Uterus (tissue), 2 donors: ENCODE measurements around the gene WDR45B.

Experiments used
- POLR2A ChIP-seq, 2 donors: fragments of 450-650 bp; IDR thresholded peaks; one replicate each; pipeline ENCODE4 v1.6.1; 2016; ENCODE audit warnings: antibody characterized with exemption in 2 of 2, mild to moderate bottlenecking in 1 of 2, moderate library complexity in 1 of 2
- TF ChIP-seq, protein P1 (sequence below), 4 experiments: fragments of 200-600 bp in 2 of 4; fragments of 450-650 bp in 2 of 4; sonication (generic) in 2 of 4; IDR thresholded peaks; one replicate each; pipeline ENCODE4 v1.5.1; 2016 to 2019; ENCODE audit warnings: antibody characterized with exemption in 4 of 4, mild to moderate bottlenecking in 2 of 4, moderate library complexity in 1 of 4

DNA sequence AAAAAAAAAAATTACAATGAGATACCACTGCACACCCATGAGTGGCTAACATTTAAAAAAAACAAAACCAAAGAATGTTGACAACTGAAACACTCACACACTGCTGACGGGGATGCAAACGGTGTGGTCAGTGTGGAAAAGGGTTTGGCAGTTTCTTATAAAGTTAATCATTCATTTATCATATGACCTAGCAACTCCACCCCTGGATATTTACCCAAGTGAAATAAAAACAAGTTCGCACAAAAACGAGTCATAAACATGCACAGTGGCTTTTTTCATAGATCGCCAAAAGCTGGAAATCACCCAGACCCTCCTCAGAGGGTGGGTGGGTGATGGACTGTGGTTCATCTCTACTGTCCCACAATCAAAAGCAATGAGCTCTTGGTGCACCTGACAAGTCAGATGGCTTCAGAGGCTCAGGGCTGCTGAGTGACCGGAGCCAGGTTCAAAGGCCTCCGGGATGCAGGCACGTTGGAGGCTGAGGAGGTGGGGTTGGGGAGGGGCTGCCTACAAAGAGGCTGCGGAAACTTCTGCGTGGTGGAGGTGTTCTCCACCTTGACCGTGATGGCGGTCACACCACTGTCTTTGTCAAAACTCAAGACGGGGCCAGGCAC is 36.1 kb upstream of the WDR45B start:
- TF ChIP-seq, protein P1, sequence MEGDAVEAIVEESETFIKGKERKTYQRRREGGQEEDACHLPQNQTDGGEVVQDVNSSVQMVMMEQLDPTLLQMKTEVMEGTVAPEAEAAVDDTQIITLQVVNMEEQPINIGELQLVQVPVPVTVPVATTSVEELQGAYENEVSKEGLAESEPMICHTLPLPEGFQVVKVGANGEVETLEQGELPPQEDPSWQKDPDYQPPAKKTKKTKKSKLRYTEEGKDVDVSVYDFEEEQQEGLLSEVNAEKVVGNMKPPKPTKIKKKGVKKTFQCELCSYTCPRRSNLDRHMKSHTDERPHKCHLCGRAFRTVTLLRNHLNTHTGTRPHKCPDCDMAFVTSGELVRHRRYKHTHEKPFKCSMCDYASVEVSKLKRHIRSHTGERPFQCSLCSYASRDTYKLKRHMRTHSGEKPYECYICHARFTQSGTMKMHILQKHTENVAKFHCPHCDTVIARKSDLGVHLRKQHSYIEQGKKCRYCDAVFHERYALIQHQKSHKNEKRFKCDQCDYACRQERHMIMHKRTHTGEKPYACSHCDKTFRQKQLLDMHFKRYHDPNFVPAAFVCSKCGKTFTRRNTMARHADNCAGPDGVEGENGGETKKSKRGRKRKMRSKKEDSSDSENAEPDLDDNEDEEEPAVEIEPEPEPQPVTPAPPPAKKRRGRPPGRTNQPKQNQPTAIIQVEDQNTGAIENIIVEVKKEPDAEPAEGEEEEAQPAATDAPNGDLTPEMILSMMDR (IDR thresholded peaks at IDR 0.05): no peak
- no peak for TF ChIP-seq POLR2A (IDR thresholded peaks at IDR 0.05)
